GM19455 (cell line): ENCODE measurements around the gene ALS2.
"Not testable (repeated sequence)": the region's sequence is repeated elsewhere in the genome, so short reads cannot be mapped to it uniquely, and the experiment has no call there.

Experiments used
- ATAC-seq: cut with Tn5 transposase; IDR thresholded peaks from one replicate; pipeline ENCODE4 v1.9.1; 2021; ENCODE audit not compliant: unreplicated experiment

ALS2 gene

GRCh38 chr2:201680743-201681142 lies 100.0 kb downstream of the ALS2 start:
- ATAC-seq = no peak

GRCh38 chr2:201678401-201678800 lies 102.3 kb downstream of the ALS2 start:
- no peak for ATAC-seq

- no peak for ATAC-seq
Observed at GRCh38 chr2:201675454-201675853, 105.3 kb downstream of the ALS2 start.

- no peak for ATAC-seq
Observed at GRCh38 chr2:201674794-201675193, 105.9 kb downstream of the ALS2 start.

- ATAC-seq = no peak
Observed at GRCh38 chr2:201674298-201674697, 106.4 kb downstream of the ALS2 start.

GRCh38 chr2:201673546-201673945 lies 107.2 kb downstream of the ALS2 start:
- no peak for ATAC-seq

GRCh38 chr2:201671205-201671604 lies 109.5 kb downstream of the ALS2 start:
- ATAC-seq = not testable (repeated sequence)

- ATAC-seq = no peak
Observed at GRCh38 chr2:201669865-201670264, 110.9 kb downstream of the ALS2 start.

- no peak for ATAC-seq
Observed at GRCh38 chr2:201668402-201668910, 112.3 kb downstream of the ALS2 start.

- no peak for ATAC-seq
Observed at GRCh38 chr2:201664334-201664733, 116.4 kb downstream of the ALS2 start.

- ATAC-seq = no peak
Observed at GRCh38 chr2:201661366-201661765, 119.4 kb downstream of the ALS2 start.

GRCh38 chr2:201660293-201660895 lies 120.3 kb downstream of the ALS2 start:
- no peak for ATAC-seq

GRCh38 chr2:201656740-201657139 lies 124.0 kb downstream of the ALS2 start:
- ATAC-seq = no peak

- ATAC-seq = no peak
Observed at GRCh38 chr2:201656102-201656501, 124.6 kb downstream of the ALS2 start.

- ATAC-seq = no peak
Observed at GRCh38 chr2:201654616-201655384, 125.9 kb downstream of the ALS2 start.

- no peak for ATAC-seq
Observed at GRCh38 chr2:201653221-201653620, 127.5 kb downstream of the ALS2 start.
